T-cell (primary cell): ENCODE results near the gene UBE3D. TPM values are rescaled to one million over a fixed set of nuclear protein-coding genes. Genes with fewer than 3 reads are reported as not detected.
"Not testable (repeated sequence)": the region's sequence is repeated elsewhere in the genome, so short reads cannot be mapped to it uniquely, and the experiment has no call there.

Source experiments
- ATAC-seq, 4 experiments: fragments of 200-7000 bp in 3 of 4; fragments of 150-1000 bp in 1 of 4; cut with Tn5 transposase; replicated peaks in 1 of 4; 1 replicate in 3 of 4; 2 replicates in 1 of 4; pipeline ENCODE4 v1.10.0; 2021; ENCODE audit warnings: moderate library complexity in 3 of 4, mild to moderate bottlenecking in 2 of 4, moderate number of reproducible peaks in 1 of 4
- CTCF ChIA-PET, 2 donors: fragments of 300-600 bp; sonication (Branson Sonifier 250); formaldehyde crosslinking; loops; one replicate each; lab custom pipeline; 2022; ENCODE audit warnings: antibody characterized with exemption in 2 of 2; lab: Charles Lee
- POLR2A ChIA-PET, 2 donors: fragments of 300-600 bp; sonication (Branson Sonifier 250); formaldehyde crosslinking; loops; one replicate each; lab custom pipeline; 2022; ENCODE audit warnings: antibody characterized with exemption in 2 of 2; lab: Charles Lee
- DNase-seq, 35 experiments: peaks; one replicate each; pipeline versions ENCODE4 v3.0.0 to v3.0.0-alpha.2; 2013 to 2023
- H3K27ac ChIP-seq: one replicate; pipeline ENCODE4 v1.5.1; 2013; ENCODE audit warnings: low read length
- H3K27me3 ChIP-seq, 2 experiments: replicated peaks in 1 of 2; 1 replicate in 1 of 2; 2 replicates in 1 of 2; pipeline versions ENCODE4 v1.6.1 to v1.7.0; 2013; ENCODE audit warnings: low read length in 1 of 2, mixed read lengths in 1 of 2; ENCODE audit not compliant: control insufficient read depth in 2 of 2, insufficient read depth in 2 of 2; ENCODE audit errors: extremely low read depth in 1 of 2
- H3K36me3 ChIP-seq, 2 donors: 1 replicate in 1 of 2; 2 replicates in 1 of 2; pipeline versions ENCODE4 v1.6.1 to v1.7.0; 2013; ENCODE audit warnings: low read length in 1 of 2; ENCODE audit not compliant: control insufficient read depth in 2 of 2, insufficient read depth in 1 of 2; ENCODE audit errors: extremely low read depth in 1 of 2
- H3K4me1 ChIP-seq, 2 experiments: 1 replicate in 1 of 2; 2 replicates in 1 of 2; pipeline versions ENCODE4 v1.6.1 to v1.7.0; 2013; ENCODE audit warnings: low read length in 2 of 2, mixed read lengths in 1 of 2; ENCODE audit not compliant: insufficient read depth in 2 of 2, control insufficient read depth in 1 of 2; ENCODE audit errors: extremely low read depth in 1 of 2
- H3K4me3 ChIP-seq, 2 donors: 1 replicate in 1 of 2; 2 replicates in 1 of 2; pipeline versions ENCODE4 v1.5.1 to v1.7.0; 2013; ENCODE audit warnings: mild to moderate bottlenecking in 2 of 2, low read length in 1 of 2, moderate library complexity in 1 of 2; ENCODE audit not compliant: control insufficient read depth in 1 of 2; ENCODE audit errors: extremely low read depth in 1 of 2
- H3K9me3 ChIP-seq: 2 replicates; pipeline ENCODE4 v1.7.0; 2013
- H3K27ac Mint-ChIP-seq, 2 donors: one replicate each; pipeline ENCODE4 v1.8.0; 2020 to 2021; ENCODE audit warnings: mild to moderate bottlenecking in 2 of 2, mixed read lengths in 2 of 2
- H3K27me3 Mint-ChIP-seq, 2 donors: one replicate each; pipeline ENCODE4 v1.8.0; 2021 to 2022; ENCODE audit warnings: mixed read lengths in 2 of 2
- H3K36me3 Mint-ChIP-seq: one replicate; pipeline ENCODE4 v1.8.0; 2021; ENCODE audit warnings: mixed read lengths
- H3K4me1 Mint-ChIP-seq, 3 donors: one replicate each; pipeline ENCODE4 v1.8.0; 2020 to 2022; ENCODE audit warnings: mixed read lengths in 3 of 3, mild to moderate bottlenecking in 1 of 3
- H3K4me3 Mint-ChIP-seq, 3 donors: one replicate each; pipeline ENCODE4 v1.8.0; 2020 to 2022; ENCODE audit warnings: mild to moderate bottlenecking in 3 of 3, mixed read lengths in 3 of 3, moderate library complexity in 3 of 3
- H3K9me3 Mint-ChIP-seq, 3 donors: one replicate each; pipeline ENCODE4 v1.8.0; 2020 to 2022; ENCODE audit warnings: mixed read lengths in 3 of 3
- WGBS: methylation state at CpG from one replicate; pipeline ENCODE4 v1.1.5; 2013; ENCODE audit warnings: missing lambda C conversion rate; ENCODE audit not compliant: insufficient coverage; 5-methylcytosine and 5-hydroxymethylcytosine counted together
- total RNA-seq, 35 experiments: library from RNA in 6 of 35; stranded (reverse) in 6 of 35; fragments of 120-200 nt in 1 of 35; gene quantifications; one replicate each; pipeline versions ENCODE4 v1.2.1 to v1.2.4 and lab custom pipeline; 2013 to 2026

UBE3D gene
- total RNA-seq, 5 donors from 2014 or later (not counting 1 experiment from before 2014, with no cell fraction given), result 6.2 to 9.3 (median 7.1) TPM

- Mint-ChIP-seq H3K27me3 (no peaks in the 10 kb centered on the region), H3K36me3 (no peaks in the 10 kb centered on the region), H3K4me3 (no peak overlapping the region), H3K4me1 (no peaks in the 10 kb centered on the region), H3K27ac (no peak overlapping the region), H3K9me3 (peaks cover 0 to 3% (median 0%) of the 10 kb centered on the region in 3 donors)
- peaks cover 2% of the 10 kb centered on the region for H3K9me3 ChIP-seq
- no peak overlapping the region for H3K27ac ChIP-seq
- 80% methylated on average over 1 of the region's 1 CpG for WGBS
- no peaks in the 10 kb centered on the region for H3K36me3 ChIP-seq
- H3K4me3 ChIP-seq, result no peak overlapping the region
- DNase-seq (no peak), ATAC-seq (no peak)
- H3K4me1 ChIP-seq, result no peaks in the 10 kb centered on the region
- no peaks in the 10 kb centered on the region for H3K27me3 ChIP-seq
- POLR2A ChIA-PET, result interaction anchor here in 1 of 2 donors (0.6 kb wide), 1 partner anchor 38 kb away, joined by 5 read pairs; no protein-coding TSS in a partner anchor
- CTCF ChIA-PET, result no interaction called here
Measured at GRCh38 chr6:82861121-82861520, 204.5 kb downstream of the UBE3D start.

GRCh38 chr6:82856077-82856476 is 209.6 kb downstream of the UBE3D start:
- H3K9me3 ChIP-seq, H3K4me1 Mint-ChIP-seq, H3K27me3 ChIP-seq, H3K36me3 Mint-ChIP-seq, ATAC-seq, H3K36me3 ChIP-seq, H3K4me1 ChIP-seq, H3K4me3 Mint-ChIP-seq, DNase-seq, POLR2A ChIA-PET, H3K27ac ChIP-seq, H3K27ac Mint-ChIP-seq, H3K4me3 ChIP-seq, H3K27me3 Mint-ChIP-seq, CTCF ChIA-PET: not testable (repeated sequence)
- H3K9me3 Mint-ChIP-seq, result peaks cover 5 to 30% (median 9%) of the 10 kb centered on the region in 3 donors
- WGBS, result no CpG with 5 or more reads among the region's 5 CpGs

- H3K4me1 Mint-ChIP-seq, POLR2A ChIA-PET, CTCF ChIA-PET, H3K4me3 ChIP-seq, H3K36me3 ChIP-seq, H3K27me3 ChIP-seq, ATAC-seq, H3K9me3 ChIP-seq, DNase-seq, H3K27ac Mint-ChIP-seq, H3K27ac ChIP-seq, H3K4me3 Mint-ChIP-seq, H3K36me3 Mint-ChIP-seq, H3K4me1 ChIP-seq: not testable (repeated sequence)
- no CpG with 5 or more reads among the region's 3 CpGs for WGBS
- H3K9me3 Mint-ChIP-seq, result peaks cover 5 to 41% (median 9%) of the 10 kb centered on the region in 3 donors
- peaks cover 0 to 11% of the 10 kb centered on the region in 2 donors for H3K27me3 Mint-ChIP-seq
Measured at GRCh38 chr6:82852904-82853303, 212.7 kb downstream of the UBE3D start.

GRCh38 chr6:82843291-82843885 is 222.3 kb downstream of the UBE3D start:
- Mint-ChIP-seq H3K4me1 (no peaks in the 10 kb centered on the region), H3K27ac (no peak overlapping the region), H3K36me3 (no peaks in the 10 kb centered on the region), H3K27me3 (no peaks in the 10 kb centered on the region), H3K9me3 (no peaks in the 10 kb centered on the region), H3K4me3 (no peak overlapping the region)
- POLR2A ChIA-PET, result no interaction called here
- DNase-seq (no peak), ATAC-seq (no peak)
- Histone ChIP-seq H3K27me3 (peaks cover 0 to 7% of the 10 kb centered on the region in 2 experiments), H3K4me1 (no peaks in the 10 kb centered on the region), H3K36me3 (no peaks in the 10 kb centered on the region), H3K27ac (no peak overlapping the region), H3K9me3 (no peaks in the 10 kb centered on the region), H3K4me3 (no peak overlapping the region)
- CTCF ChIA-PET, result no interaction called here

- H3K4me3 ChIP-seq, result no peak overlapping the region
- ATAC-seq, result no peak
- H3K27ac ChIP-seq, result no peak overlapping the region
- H3K36me3 Mint-ChIP-seq, result no peaks in the 10 kb centered on the region
- H3K4me1 ChIP-seq, result no peaks in the 10 kb centered on the region
- H3K27me3 Mint-ChIP-seq, result no peaks in the 10 kb centered on the region
- no peak overlapping the region for H3K4me3 Mint-ChIP-seq
- peaks cover 0 to 7% of the 10 kb centered on the region in 2 experiments for H3K27me3 ChIP-seq
- H3K36me3 ChIP-seq, result no peaks in the 10 kb centered on the region
- no peaks in the 10 kb centered on the region for H3K9me3 ChIP-seq
- WGBS, result 86% methylated on average over 2 of the region's 6 CpGs
- ChIA-PET CTCF (no interaction called here), POLR2A (no interaction called here)
- DNase-seq, result no peak
- no peaks in the 10 kb centered on the region for H3K9me3 Mint-ChIP-seq
- no peak overlapping the region for H3K27ac Mint-ChIP-seq
- H3K4me1 Mint-ChIP-seq, result no peaks in the 10 kb centered on the region
Measured at GRCh38 chr6:82842721-82843120, 222.9 kb downstream of the UBE3D start.

Other genes starting within 250 kb of the UBE3D start
- gene DOP1A, start 1.8 kb upstream of the UBE3D start, total RNA-seq, result 10 to 100 TPM; 19.0 to 26.8 (median 25.5) TPM
- 10 to 100 TPM; 18.8 to 26.0 (median 24.3) TPM for gene PGM3, start 127.4 kb upstream of the UBE3D start, total RNA-seq
- gene RWDD2A, start 127.5 kb upstream of the UBE3D start, total RNA-seq, result 1 to 10 TPM; 1.5 to 4.1 (median 2.9) TPM